Fibroblast of upper back skin (primary cell): Measurements from ENCODE around the gene HOXA11.

ENCODE experiments used
- DNase-seq: peaks from one replicate; pipeline ENCODE4 v3.0.0-alpha.2; 2013

The HOXA11 gene

DNA sequence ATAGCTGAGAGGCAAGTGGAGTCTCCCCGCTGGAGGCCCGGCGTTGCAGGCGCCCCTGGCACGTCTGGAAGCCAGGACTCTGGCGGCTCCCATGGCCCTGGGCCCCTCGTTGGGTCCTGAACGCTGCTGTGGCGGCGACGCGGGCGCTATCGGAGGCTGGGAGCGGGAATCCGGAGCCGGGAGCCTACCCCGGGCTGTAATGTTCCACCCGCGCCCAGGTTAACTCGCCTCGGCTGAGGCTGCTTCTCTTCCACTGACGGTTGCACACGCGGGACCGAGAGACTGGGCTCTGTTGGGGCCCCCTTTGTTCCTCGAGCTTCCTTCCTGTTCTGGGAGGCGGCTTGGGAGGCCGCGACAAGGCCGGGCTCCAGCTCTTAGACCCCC lies 40.3 kb downstream of the HOXA11 start:
- DNase-seq, result no peak

DNA sequence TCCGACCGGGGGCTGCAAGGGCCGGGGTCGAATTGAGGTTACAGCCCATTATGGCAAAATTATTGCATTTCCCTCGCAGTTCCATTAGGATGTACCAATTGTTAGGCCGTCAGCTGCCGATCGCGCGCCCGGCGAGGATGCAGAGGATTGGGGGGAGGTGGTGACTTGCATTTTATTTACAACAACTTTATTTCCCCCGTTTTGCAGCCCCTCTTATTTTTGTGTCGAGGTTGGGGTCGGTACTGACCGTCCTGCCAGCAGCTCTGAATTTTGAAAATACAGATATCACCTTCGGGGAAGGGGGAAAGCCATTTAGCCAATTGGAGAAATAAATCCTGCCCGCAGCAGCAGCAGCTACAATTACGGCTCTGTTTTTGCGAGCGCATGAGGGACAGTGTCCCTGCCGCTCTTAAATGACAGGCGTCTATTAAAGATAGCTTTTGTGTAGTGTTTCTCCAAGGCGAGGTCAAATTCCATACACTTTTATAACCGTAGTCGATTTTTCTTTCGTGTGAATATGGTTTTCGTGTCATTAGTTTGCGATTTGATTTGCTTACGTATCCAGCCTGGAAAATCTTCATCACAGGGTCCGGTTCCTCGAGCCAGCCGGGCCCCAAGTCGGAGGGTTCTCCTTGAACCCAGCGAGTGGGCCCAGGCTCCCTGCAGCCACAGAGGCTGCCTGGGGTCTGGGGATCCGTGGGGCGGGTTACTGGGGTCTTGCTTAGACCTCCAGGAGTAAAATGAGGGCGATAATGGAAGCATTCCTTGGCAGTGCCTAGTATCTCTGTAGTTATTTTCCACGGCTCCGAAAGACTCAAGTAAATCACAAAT lies 40.9 kb downstream of the HOXA11 start:
- no peak for DNase-seq

DNA sequence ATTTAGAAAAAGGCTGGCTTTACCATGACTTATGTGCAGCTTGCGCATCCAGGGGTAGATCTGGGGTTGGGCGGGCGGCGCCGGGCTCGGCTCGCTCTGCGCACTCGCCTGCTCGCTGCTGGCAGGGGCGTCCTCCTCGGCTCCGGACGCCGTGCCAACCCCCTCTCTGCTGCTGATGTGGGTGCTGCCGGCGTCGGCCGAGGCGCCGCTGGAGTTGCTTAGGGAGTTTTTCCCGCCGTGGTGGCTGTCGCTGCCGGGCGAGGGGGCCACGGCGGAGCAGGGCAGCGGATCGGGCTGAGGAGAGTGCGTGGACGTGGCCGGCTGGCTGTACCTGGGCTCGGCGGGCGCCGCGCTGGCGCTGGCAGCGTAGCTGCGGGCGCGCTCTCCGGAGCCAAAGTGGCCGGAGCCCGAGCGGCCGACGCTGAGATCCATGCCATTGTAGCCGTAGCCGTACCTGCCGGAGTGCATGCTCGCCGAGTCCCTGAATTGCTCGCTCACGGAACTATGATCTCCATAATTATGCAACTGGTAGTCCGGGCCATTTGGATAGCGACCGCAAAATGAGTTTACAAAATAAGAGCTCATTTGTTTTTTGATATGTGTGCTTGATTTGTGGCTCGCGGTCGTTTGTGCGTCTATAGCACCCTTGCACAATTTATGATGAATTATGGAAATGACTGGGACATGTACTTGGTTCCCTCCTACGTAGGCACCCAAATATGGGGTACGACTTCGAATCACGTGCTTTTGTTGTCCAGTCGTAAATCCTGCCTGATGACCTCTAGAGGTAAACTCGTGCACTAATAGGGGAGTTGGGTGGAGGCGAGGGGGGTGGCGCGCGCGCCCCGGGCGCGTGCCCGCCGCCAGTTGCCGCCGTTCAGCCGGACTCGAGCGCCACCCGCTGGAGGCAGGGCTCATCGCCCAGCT lies 41.7 kb downstream of the HOXA11 start, which contains the start of gene HOXA5:
Gene HOXA5 (minus strand): TSS at position 659 of the 927 bp plus-strand sequence. CDS start 74 bp downstream, at position 585.
- DNase-seq, result peak; percentile 85

GRCh38 chr7:27142580-27143022 lies 42.4 kb downstream of the HOXA11 start:
- no peak for DNase-seq

DNA sequence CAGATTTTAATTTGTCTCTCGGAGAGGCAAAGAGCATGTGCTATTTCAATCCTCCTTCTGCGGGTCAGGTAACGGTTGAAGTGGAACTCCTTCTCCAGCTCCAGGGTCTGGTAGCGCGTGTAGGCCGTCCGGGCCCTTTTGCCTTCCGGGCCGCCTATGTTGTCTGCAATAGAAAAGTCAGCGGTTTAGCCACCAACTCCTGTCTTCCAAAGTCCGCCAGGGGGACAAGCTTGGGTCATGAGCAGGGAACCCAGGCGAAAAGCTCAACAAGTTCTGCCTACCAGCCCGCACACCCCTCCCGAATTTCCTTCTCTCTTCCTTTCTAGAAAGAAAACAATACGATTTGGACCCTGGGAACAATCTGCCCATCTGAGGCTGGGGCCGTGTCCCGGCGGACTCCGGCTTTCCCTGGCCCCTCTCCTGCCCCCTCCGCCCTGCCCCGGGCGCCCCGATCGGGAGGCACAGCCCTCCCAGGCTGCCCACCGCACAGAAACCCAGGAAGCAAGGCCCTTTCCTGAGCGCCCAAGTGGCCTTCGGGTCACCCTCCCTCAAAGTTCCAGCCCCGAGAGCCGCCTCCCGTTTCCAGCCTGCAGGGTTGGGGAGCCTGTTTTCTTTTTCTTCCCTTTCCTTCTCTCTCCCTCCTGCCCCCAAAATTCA lies 43.0 kb downstream of the HOXA11 start:
- DNase-seq, result no peak

GRCh38 chr7:27141137-27141922 lies 43.7 kb downstream of the HOXA11 start:
- no peak for DNase-seq

DNA sequence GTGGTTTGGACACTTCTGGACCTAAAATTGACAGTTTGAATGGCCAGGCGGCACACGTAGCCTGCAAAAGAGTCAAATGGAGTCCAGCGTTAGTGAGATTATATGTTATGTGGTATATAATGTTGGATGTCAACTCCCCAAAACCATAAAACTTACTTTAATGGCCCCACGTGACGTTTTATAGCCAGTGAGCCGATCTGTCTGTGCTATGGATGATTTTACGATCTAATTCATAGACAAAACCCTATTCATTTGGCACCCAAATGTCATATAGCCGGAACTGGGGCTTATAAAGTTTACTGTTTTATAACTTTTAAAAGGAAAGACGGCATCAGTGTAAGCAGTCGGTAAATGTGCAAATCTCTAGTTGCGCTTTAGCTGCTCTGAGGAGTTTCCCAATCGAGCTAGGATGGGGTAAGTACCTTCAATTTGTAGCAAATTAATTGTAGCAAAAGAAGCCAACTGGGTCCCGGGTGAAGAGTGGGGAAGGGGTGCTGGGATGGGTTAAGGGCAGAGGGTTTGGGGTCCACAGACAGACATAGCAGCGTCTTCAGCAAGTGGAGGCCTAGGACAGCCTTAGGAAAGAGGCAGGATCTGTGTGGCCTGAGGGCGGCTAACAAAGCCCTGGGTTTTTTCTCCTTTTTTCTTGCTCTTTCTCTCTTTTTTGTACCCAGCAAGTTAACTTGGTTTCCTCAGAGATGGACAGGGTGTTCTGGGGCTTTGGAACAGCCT lies 44.7 kb downstream of the HOXA11 start:
- no peak for DNase-seq

DNA sequence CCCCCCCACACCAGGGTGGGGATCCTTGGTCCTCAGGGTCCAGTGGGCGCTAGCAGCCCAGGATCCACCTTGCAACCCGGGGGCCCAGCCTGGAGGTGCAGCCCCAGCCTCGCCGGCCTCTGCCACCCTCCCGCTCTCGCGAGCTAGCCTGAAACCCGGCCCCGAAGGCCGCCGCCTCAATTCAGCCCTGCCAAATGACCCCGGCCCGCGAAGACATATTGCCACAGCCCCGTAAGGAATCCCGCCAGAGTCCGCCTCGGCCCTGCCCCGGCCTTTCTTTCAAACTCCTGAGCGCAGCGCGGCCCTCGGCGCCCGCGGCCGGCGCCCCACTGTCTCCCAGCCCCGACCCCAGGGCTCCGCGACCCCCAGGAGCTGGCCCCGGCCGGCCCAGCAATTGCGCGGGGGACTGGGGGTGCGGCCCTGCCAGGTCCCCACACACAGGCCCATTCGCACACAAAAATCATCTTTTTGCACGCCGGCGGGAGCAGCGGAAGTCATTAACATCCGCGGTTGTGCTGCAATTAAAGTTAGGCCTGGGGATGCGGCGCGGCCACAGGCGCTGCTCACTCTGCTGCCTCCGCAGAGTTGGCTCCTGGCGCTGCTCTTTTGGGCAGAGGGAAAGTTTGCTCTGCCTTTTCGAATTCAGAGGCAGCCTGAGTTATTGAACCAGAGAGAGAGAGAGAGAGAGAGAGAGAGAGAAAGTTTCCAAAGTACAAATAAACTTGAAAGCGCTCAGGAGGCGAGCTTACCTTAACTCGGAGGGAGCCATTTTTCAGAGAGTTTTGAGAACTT lies 45.5 kb downstream of the HOXA11 start:
- DNase-seq, result no peak

DNA sequence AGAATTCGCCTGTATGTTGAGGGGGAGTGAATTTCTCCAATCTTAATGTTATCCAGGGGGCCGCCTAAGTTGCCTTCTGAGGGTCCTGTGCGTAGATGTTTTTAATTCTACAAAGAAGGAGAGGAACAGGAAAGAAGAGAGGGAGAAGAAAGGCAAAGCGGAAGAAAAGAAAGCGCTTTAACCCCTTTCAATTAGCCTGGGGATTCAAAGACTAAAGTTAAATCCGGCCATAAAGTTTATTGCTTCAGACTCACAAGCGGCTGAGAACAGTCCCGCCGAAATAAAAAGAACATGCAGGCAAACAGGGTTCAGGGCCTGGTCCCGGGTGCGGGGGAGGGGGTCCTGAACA lies 46.1 kb downstream of the HOXA11 start:
- no peak for DNase-seq

GRCh38 chr7:27138472-27138871 lies 46.6 kb downstream of the HOXA11 start:
- DNase-seq, result no peak

DNA sequence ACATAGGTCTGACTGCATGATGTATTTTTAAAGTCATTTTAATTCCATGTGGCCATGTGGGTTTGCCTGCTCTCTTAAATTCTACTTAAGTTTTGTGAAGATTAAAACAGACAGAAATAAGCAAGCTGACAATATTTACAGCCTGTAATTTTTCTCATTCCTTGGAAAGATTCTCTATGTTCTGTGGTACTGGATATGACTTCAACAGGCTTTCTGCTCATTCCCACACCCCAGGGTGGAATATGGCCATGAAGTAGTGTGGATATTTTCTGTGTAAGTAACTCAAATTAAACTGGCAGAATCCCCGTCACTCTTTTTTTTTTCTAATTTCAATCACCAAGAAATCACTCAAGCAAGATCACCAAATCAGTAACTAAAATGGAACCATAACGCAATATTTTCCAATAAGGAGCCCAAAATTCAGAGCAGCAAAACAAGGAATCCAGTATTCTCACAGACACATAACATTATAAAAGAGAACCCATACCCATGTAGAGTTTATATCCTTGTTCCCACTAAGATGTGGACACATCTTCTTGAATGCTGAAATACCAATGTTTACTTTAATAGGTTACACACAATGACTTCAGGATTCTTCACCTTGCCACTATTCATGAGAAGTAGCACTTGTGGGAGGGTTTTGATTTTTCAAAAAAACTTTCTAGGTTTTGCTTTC lies 47.3 kb downstream of the HOXA11 start:
- no peak for DNase-seq

- peak; percentile 91 for DNase-seq
Observed at GRCh38 chr7:27134392-27134791, 50.6 kb downstream of the HOXA11 start.

DNA sequence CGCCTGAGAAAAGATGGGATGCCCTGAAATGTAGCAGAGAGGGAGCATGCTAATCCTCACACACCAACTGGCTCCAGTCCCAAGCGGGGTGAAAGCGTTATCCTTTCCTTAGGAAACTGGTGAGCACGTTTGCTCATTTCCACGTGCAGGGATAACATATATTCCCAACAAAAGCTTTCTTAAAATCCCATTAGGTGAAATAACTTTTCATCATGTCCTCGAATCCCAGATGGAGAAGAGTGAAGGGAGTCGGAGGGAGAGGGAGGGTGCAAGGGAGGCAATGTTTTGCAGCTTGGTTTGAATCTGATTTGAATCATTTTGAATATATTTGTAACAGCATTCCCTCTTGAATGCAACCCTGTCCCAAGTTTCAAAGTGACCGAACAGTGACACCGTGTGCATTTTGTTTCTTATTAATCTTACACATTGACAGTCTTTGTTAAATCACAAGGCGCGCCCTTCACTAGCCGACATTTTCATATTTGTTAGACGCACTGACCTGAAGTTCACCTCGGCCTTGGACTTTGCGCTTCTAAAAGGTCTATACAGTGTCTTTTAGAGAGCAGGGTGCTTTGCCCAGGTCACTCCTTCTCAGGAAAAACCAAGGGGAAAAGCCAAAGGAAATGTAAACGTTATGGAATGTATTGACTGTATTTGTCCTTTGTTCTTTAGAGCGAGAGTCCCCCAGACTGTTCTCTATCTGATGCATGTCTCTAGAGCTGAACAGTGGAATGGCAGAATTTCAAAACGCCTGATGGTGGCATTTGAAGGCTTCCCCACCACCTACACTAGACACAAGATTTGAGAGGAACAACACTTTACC lies 51.4 kb downstream of the HOXA11 start:
- DNase-seq, result no peak

- DNase-seq, result no peak
Observed at GRCh38 chr7:27132978-27133377, 52.1 kb downstream of the HOXA11 start.

DNA sequence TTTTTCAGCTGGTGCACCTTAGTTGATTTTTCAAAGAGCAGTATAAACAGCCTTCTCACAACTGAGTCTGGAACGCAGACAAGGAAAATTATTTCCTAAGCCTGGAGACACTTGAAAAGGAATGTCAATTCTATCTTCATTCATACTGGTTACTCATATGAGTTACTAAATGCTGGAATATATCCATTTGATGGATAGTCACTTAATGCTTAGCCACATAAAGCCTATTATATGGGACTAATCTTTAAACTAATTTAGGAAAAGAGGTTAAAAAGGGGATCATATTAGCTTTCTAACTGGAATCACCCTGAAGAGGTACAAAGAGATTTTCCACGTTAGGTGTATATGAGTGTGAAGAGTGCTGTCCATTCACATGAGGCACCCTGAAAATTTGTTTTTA lies 52.8 kb downstream of the HOXA11 start:
- no peak for DNase-seq

- no peak for DNase-seq
Observed at GRCh38 chr7:27131390-27131819, 53.6 kb downstream of the HOXA11 start.
